ENCODE measurements around the gene COG1. TPM values are rescaled to one million over a fixed set of nuclear protein-coding genes. Genes with fewer than 3 reads are reported as not detected.

The COG1 gene
- polyA plus RNA-seq, 3 donors, result 47.3 to 75.4 (median 60.0) TPM

Other genes starting within 250 kb of the COG1 start
- gene SLC39A11, start 100.4 kb upstream of the COG1 start, polyA plus RNA-seq (ENCODE audit: insufficient read length in 3 of 3), result 10 to 100 TPM; 27.6 to 31.5 (median 30.7) TPM
- 1 to 10 TPM; 2.0 to 3.8 (median 3.1) TPM for gene SSTR2, start 28.0 kb upstream of the COG1 start, polyA plus RNA-seq (ENCODE audit: insufficient read length in 3 of 3)
- gene CPSF4L, start 68.8 kb downstream of the COG1 start, polyA plus RNA-seq (ENCODE audit: insufficient read length in 3 of 3), result under 1 TPM in 2 of 3 donors, not detected in 1; 0.18 to 0.23 TPM
- 10 to 100 TPM; 48.5 to 57.9 (median 54.5) TPM for gene CDC42EP4, start 118.9 kb downstream of the COG1 start, polyA plus RNA-seq (ENCODE audit: insufficient read length in 3 of 3)